ENCODE results near the gene ZNF830. TPM values are rescaled to one million over a fixed set of nuclear protein-coding genes. Genes with fewer than 3 reads are reported as not detected.
A peak's percentile ranks its signal among the peaks of the same experiment; 100 is the strongest.

ZNF830 gene
- total RNA-seq, 1 experiment from 2014 or later: 13.6 TPM

DNA sequence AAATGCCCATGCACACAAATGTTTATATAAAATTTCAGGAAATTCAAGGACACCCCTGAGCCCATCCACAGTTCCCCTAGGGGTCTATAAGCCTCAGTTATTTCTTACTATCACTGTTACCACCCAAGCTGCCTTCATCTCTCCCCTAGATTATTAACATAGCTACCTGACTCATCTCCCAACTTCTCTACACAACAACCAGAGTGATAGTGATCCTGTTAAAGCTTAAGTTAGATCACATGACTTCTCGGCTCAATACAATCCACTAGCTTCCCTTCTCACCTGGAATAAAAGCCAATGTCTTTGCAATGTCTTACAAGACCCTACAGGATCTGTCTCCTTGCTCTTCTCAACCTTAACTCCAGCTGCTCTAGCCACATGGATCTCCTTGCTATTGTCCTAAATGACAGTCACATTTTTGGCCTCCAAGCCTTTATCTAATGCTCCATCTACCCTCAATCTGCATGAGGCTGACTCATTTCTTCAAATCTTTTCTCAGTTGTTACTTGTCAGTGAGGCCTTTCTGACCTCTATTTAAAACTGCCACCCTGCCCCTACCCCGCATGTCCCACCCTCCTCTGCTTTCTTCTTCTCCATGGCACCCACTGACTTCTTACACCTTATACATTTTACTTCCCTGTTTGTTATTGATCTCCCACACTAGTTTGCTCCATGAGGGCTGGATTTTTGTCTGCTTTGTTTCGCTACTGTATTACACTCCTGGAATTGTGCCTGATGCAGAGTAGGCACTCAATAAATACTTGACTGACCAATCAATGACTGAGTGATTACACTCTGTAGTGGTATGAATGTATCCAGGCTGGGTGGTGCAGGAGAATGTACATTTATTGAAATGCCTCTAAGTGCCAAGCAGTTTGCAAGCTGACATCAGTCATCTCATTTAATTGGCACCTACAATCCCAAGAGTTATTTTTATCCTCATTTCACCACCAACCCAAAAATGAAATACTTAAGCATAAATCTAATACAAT, 13.8 kb downstream of the ZNF830 start:
- Histone ChIP-seq H3K4me3 (no peak overlapping the region), H3K9me2 (ENCODE audit: insufficient read depth) (no peaks in the 10 kb centered on the region), H3F3A (ENCODE audit: insufficient read depth, low read depth) (no peaks in the 10 kb centered on the region), H4K20me1 (ENCODE audit: insufficient read depth) (no peaks in the 10 kb centered on the region), H3K79me2 (ENCODE audit: low read depth) (no peaks in the 10 kb centered on the region), H3K9me3 (ENCODE audit: insufficient read depth, low read depth) (no peaks in the 10 kb centered on the region), H3K36me3 (ENCODE audit: low read depth) (no peaks in the 10 kb centered on the region), H3K4me2 (no peak overlapping the region), H2AFZ (no peak overlapping the region), H3K27ac (no peak overlapping the region), H3K27me3 (ENCODE audit: insufficient read depth, low read depth) (no peaks in the 10 kb centered on the region), H3K4me1 (replicated peaks; ENCODE audit: insufficient read depth) (peaks cover 3% of the 10 kb centered on the region; the same call in 1 of the 2 replicates)
- no peak for DNase-seq
- TF ChIP-seq EZH2 (IDR thresholded peaks at IDR 0.05; ENCODE audit: low read depth): no peak
- TF ChIP-seq, protein P1, sequence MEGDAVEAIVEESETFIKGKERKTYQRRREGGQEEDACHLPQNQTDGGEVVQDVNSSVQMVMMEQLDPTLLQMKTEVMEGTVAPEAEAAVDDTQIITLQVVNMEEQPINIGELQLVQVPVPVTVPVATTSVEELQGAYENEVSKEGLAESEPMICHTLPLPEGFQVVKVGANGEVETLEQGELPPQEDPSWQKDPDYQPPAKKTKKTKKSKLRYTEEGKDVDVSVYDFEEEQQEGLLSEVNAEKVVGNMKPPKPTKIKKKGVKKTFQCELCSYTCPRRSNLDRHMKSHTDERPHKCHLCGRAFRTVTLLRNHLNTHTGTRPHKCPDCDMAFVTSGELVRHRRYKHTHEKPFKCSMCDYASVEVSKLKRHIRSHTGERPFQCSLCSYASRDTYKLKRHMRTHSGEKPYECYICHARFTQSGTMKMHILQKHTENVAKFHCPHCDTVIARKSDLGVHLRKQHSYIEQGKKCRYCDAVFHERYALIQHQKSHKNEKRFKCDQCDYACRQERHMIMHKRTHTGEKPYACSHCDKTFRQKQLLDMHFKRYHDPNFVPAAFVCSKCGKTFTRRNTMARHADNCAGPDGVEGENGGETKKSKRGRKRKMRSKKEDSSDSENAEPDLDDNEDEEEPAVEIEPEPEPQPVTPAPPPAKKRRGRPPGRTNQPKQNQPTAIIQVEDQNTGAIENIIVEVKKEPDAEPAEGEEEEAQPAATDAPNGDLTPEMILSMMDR (conservative IDR thresholded peaks at IDR 0.05): no peak
- ChIA-PET POLR2A (ENCODE audit: unreplicated experiment) (interaction anchor here (0.7 kb wide), 1 partner anchor 11 kb away, joined by 9 read pairs; no protein-coding TSS in a partner anchor), CTCF (no interaction called here)
- no TSS peak for BruUV-seq (replicated peaks)
- intact Hi-C loops (cut with micrococcal nuclease; ENCODE audit: unreplicated experiment): no loop called here

DNA sequence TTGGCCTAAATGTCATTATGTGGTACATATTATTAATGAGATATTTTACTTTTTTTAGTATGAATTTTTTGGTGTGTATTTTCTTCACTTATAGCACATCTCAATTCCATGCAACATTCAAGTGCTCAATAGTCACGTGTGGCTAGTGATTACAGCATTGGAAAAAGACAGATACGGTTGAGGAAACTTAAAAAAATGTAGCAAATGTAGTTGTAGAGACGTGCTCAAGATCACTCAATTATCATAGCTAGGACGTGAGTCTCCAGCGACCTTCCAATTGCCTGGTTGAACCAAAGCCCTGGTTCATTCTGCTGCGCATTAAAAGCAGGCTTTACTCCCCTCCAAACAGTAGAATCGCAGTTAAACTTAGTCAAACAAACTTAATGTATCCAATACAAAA, 17.8 kb downstream of the ZNF830 start:
- peaks cover 12% of the 10 kb centered on the region for H3K4me1 ChIP-seq (replicated peaks; ENCODE audit: insufficient read depth)
- no peaks in the 10 kb centered on the region for H3K36me3 ChIP-seq (ENCODE audit: low read depth)
- ChIA-PET POLR2A (ENCODE audit: unreplicated experiment) (interaction anchor here (0.6 kb wide), 1 partner anchor 33 kb away, joined by 7 read pairs; no protein-coding TSS in a partner anchor), CTCF (interaction anchor here (0.6 kb wide), 1 partner anchor 675 kb away, joined by 4 read pairs; no protein-coding TSS in a partner anchor)
- TF ChIP-seq, protein P1 (conservative IDR thresholded peaks at IDR 0.05): no peak
- TF ChIP-seq EZH2 (IDR thresholded peaks at IDR 0.05; ENCODE audit: low read depth): no peak
- BruUV-seq (replicated peaks): no TSS peak
- H3K4me3 ChIP-seq: no peak overlapping the region
- H3F3A ChIP-seq (ENCODE audit: insufficient read depth, low read depth): peaks cover 12% of the 10 kb centered on the region; the same call in 1 of the 2 replicates
- no peaks in the 10 kb centered on the region for H3K27me3 ChIP-seq (ENCODE audit: insufficient read depth, low read depth)
- no peaks in the 10 kb centered on the region for H3K9me3 ChIP-seq (ENCODE audit: insufficient read depth, low read depth)
- DNase-seq: no peak
- peak overlapping the region; percentile 81; the same call in 1 of the 2 replicates for H2AFZ ChIP-seq
- H3K79me2 ChIP-seq (ENCODE audit: low read depth): peaks cover 8% of the 10 kb centered on the region
- intact Hi-C loops (cut with micrococcal nuclease; ENCODE audit: unreplicated experiment): no loop called here
- H3K9me2 ChIP-seq (ENCODE audit: insufficient read depth): no peaks in the 10 kb centered on the region
- H4K20me1 ChIP-seq (ENCODE audit: insufficient read depth): no peaks in the 10 kb centered on the region
- no peak overlapping the region for H3K27ac ChIP-seq
- H3K4me2 ChIP-seq: peak overlapping the region; percentile 84

DNA sequence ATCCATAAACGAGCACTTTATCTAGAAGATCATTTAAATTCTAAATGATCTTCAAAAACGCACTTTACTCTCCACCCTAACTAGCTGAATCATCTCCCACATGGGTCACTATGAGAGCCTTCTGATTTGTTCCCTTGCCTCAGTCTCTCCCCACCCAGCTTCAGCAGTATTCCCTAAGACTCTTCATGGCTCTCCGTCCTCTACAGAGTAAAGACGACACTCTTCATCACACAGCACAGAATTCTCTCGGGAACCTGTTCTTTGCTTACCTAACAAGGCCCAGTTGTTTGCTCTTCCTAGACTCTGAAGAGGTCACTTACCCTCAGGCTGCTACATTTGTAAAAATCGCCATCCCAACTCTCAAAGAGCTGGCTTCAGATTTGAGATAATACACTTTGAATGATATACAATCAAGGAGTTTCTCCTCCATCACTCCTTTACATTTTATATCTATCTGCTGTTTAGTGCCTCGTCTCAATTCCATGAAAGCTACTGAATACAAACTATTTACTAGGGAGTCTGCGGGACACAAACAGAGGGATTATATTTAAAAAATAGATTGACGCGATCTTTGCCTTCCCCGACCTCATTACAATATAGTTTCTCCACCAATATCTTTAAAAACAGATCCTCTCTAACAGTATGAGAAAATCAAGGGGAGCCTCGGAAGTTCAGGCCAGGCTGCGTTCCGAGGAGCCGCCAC, 18.5 kb downstream of the ZNF830 start:
- intact Hi-C loops (cut with micrococcal nuclease; ENCODE audit: unreplicated experiment): loop anchor here (5.0 to 10.0 kb wide), 2 partner anchors 108 to 555 kb away; partner anchors contain the start of gene SLFN12L

More for the DNA sequence above, 18.5 kb downstream of the ZNF830 start:
- Histone ChIP-seq H3K4me1 (replicated peaks; ENCODE audit: insufficient read depth) (peaks cover 12% of the 10 kb centered on the region), H3K27me3 (ENCODE audit: insufficient read depth, low read depth) (no peaks in the 10 kb centered on the region), H3K9me2 (ENCODE audit: insufficient read depth) (no peaks in the 10 kb centered on the region), H3K4me3 (peak overlapping the region; percentile 62), H3K9me3 (ENCODE audit: insufficient read depth, low read depth) (no peaks in the 10 kb centered on the region), H3F3A (ENCODE audit: insufficient read depth, low read depth) (peaks cover 12% of the 10 kb centered on the region; the same call in 1 of the 2 replicates), H3K79me2 (ENCODE audit: low read depth) (peaks cover 8% of the 10 kb centered on the region), H3K36me3 (ENCODE audit: low read depth) (no peaks in the 10 kb centered on the region), H3K4me2 (peak overlapping the region; percentile 84), H2AFZ (peak overlapping the region; percentile 81), H4K20me1 (ENCODE audit: insufficient read depth) (no peaks in the 10 kb centered on the region), H3K27ac (peak overlapping the region; percentile 87)
- no peak for TF ChIP-seq EZH2 (IDR thresholded peaks at IDR 0.05; ENCODE audit: low read depth)
- TF ChIP-seq, protein P1 (conservative IDR thresholded peaks at IDR 0.05): no peak
- DNase-seq: no peak
- ChIA-PET POLR2A (ENCODE audit: unreplicated experiment) (interaction anchor here (0.6 kb wide), 2 partner anchors 32 to 113 kb away, joined by 4 to 7 read pairs; no protein-coding TSS in a partner anchor), CTCF (no interaction called here)
- BruUV-seq (replicated peaks): TSS peak; percentile 90
